Measurements from ENCODE around the gene STK11IP. TPM values are rescaled to one million over a fixed set of nuclear protein-coding genes. Genes with fewer than 3 reads are reported as not detected.

The STK11IP gene
- total RNA-seq, 1 donor from 2014 or later: 13.0 TPM

Small RNAs within 50 kb of the gene (small RNA-seq; reads per million reads assigned to genes)
- gene MIR3132 (not detected), gene RN7SKP213 (not detected)

Other genes with a start within 250 kb of the STK11IP start
- 13.9 TPM for gene DNPEP, start 209.9 kb upstream of the STK11IP start, total RNA-seq
- gene DES, start 179.5 kb upstream of the STK11IP start, total RNA-seq: 0.41 TPM
- 13.0 TPM for gene SPEG, start 163.0 kb upstream of the STK11IP start, total RNA-seq
- gene GMPPA, start 99.0 kb upstream of the STK11IP start, total RNA-seq: 13.0 TPM
- gene ASIC4, start 83.4 kb upstream of the STK11IP start, total RNA-seq: 2.9 TPM
- gene CHPF, start 54.0 kb upstream of the STK11IP start, total RNA-seq: 24.1 TPM
- gene TMEM198, start 53.8 kb upstream of the STK11IP start, total RNA-seq: 14.7 TPM
- gene OBSL1, start 26.3 kb upstream of the STK11IP start, total RNA-seq: 40.4 TPM
- 0.41 TPM for gene INHA, start 25.5 kb upstream of the STK11IP start, total RNA-seq
- 31.8 TPM for gene SLC4A3, start 29.8 kb downstream of the STK11IP start, total RNA-seq